K562 (cell line): ENCODE measurements around the gene SZT2. TPM values are rescaled to one million over a fixed set of nuclear protein-coding genes. Genes with fewer than 3 reads are reported as not detected.

Experiments used
- ATAC-seq: fragments of 200-7000 bp; cut with Tn5 transposase; 3 replicates; pipeline ENCODE4 v1.9.1; 2020; ENCODE audit warnings: moderate library complexity
- BruUV-seq: library from RNA; stranded (reverse); fragments of 400-500 nt; replicated peaks from 2 replicates; lab custom pipeline; 2021; lab: Mats Ljungman, UMichigan
- CTCF ChIA-PET: fragments of 300-600 bp; formaldehyde crosslinking; extraction: SDS; loops from one replicate; lab custom pipeline; 2021; ENCODE audit warnings: low intra/inter-chr PET ratio; lab: Yijun Ruan, JAX
- POLR2A ChIA-PET: fragments of 300-600, 350-650 bp; sonication (Branson Sonifier 250); formaldehyde crosslinking; extraction: SDS; loops from one replicate; lab custom pipeline; 2021; ENCODE audit warnings: antibody characterized with exemption, inconsistent platforms; lab: Yijun Ruan, JAX
- DNase-seq, 4 experiments: peaks; one replicate each; pipeline versions ENCODE4 v3.0.0 to v3.0.0-alpha.2; 2011 to 2018; ENCODE audit warnings: low spot score in 3 of 4, mixed read lengths in 3 of 4; ENCODE audit errors: extremely low read depth in 1 of 4
- FAIRE-seq: peaks from 2 replicates; lab custom pipeline; 2011; peaks lifted over from hg19 to GRCh38; lab: Jason Lieb, UNC
- H2AFZ ChIP-seq: 2 replicates; pipeline ENCODE4 v1.6.0; 2011; ENCODE audit warnings: low read depth, low read length, control low read depth, inconsistent platforms
- H3K27ac ChIP-seq: fragments of 200-600 bp; 3 replicates; pipeline ENCODE4 v1.8.0; 2011; ENCODE audit warnings: low read depth, mild to moderate bottlenecking, control low read depth, inconsistent platforms, low read length, moderate library complexity, mixed read lengths; ENCODE audit errors: extremely low read depth
- H3K27me3 ChIP-seq, 2 experiments: fragments of 300-600 bp in 1 of 2; 2 replicates in 1 of 2; 3 replicates in 1 of 2; pipeline versions ENCODE4 v1.6.0 to v1.8.0; 2011; ENCODE audit warnings: inconsistent platforms in 2 of 2, low read length in 2 of 2, mild to moderate bottlenecking in 1 of 2, mixed read lengths in 1 of 2, moderate library complexity in 1 of 2; ENCODE audit not compliant: control insufficient read depth in 2 of 2, insufficient read depth in 2 of 2
- H3K36me3 ChIP-seq: fragments of 300-600 bp; 3 replicates; pipeline ENCODE4 v1.8.0; 2011; ENCODE audit warnings: mild to moderate bottlenecking, low read length, inconsistent platforms; ENCODE audit not compliant: control insufficient read depth, insufficient read depth
- H3K4me1 ChIP-seq, 2 experiments: fragments of 200-600 bp in 1 of 2; replicated peaks in 1 of 2; 2 replicates in 1 of 2; 3 replicates in 1 of 2; pipeline versions ENCODE4 v1.5.1 to v1.8.0; 2011; ENCODE audit warnings: inconsistent platforms in 2 of 2, low read length in 2 of 2, mild to moderate bottlenecking in 1 of 2, mixed read lengths in 1 of 2, moderate library complexity in 1 of 2; ENCODE audit not compliant: control insufficient read depth in 2 of 2, insufficient read depth in 2 of 2
- H3K4me2 ChIP-seq: 2 replicates; pipeline ENCODE4 v1.6.1; 2011; ENCODE audit warnings: low read length, control low read depth, inconsistent platforms, mixed read lengths; ENCODE audit not compliant: insufficient read depth
- H3K4me3 ChIP-seq: fragments of 200-600 bp; sonication (generic), shearing (Covaris generic); 2 replicates; pipeline ENCODE4 v1.5.1; 2016; ENCODE audit warnings: control low read depth, inconsistent platforms
- H3K79me2 ChIP-seq: fragments of 200-600 bp; 3 replicates; pipeline ENCODE4 v1.8.0; 2011; ENCODE audit warnings: low read length, inconsistent platforms; ENCODE audit not compliant: control insufficient read depth, insufficient read depth
- H3K9ac ChIP-seq, 2 experiments: 2 replicates each; pipeline versions ENCODE4 v1.6.0 to v1.6.1; 2011; ENCODE audit warnings: low read depth in 2 of 2, low read length in 2 of 2, control low read depth in 1 of 2, inconsistent platforms in 1 of 2, mild to moderate bottlenecking in 1 of 2, mixed read lengths in 1 of 2; ENCODE audit not compliant: insufficient read depth in 1 of 2
- H3K9me1 ChIP-seq: one replicate; pipeline ENCODE4 v1.6.0; 2011; ENCODE audit warnings: inconsistent platforms, mild to moderate bottlenecking, low read length, moderate library complexity; ENCODE audit not compliant: control insufficient read depth, insufficient read depth
- H3K9me3 ChIP-seq: replicated peaks from 2 replicates; pipeline ENCODE4 v1.5.1; 2011; ENCODE audit warnings: low read depth, low read length, inconsistent platforms; ENCODE audit not compliant: control insufficient read depth, insufficient read depth
- H4K20me1 ChIP-seq: replicated peaks from 2 replicates; pipeline ENCODE4 v1.6.1; 2011; ENCODE audit warnings: low read length, inconsistent platforms, mixed read lengths; ENCODE audit not compliant: control insufficient read depth, insufficient read depth
- FUS ChIP-seq: fragments of 200-400 bp; formaldehyde crosslinking; optimal IDR thresholded peaks from 2 replicates; pipeline ENCODE3; 2017; ENCODE audit warnings: low read depth, low read length
- MTA3 ChIP-seq: fragments of 450-650 bp; formaldehyde crosslinking; IDR thresholded peaks from 2 replicates; pipeline ENCODE4 v1.6.1; 2017; ENCODE audit warnings: mild to moderate bottlenecking, borderline replicate concordance
- OTX1 ChIP-seq: fragments of 450-650 bp; formaldehyde crosslinking; IDR thresholded peaks from 2 replicates; pipeline ENCODE4 v1.4.0; 2022; ENCODE audit warnings: mild to moderate bottlenecking
- PYGO2 ChIP-seq: fragments of 450-650 bp; IDR thresholded peaks from 2 replicates; pipeline ENCODE4 v1.6.1; 2016; ENCODE audit warnings: mild to moderate bottlenecking, missing genetic modification characterization, moderate library complexity, missing compliant biosample characterization
- RAD21 ChIP-seq, 2 experiments: fragments of 250-450 bp in 1 of 2; fragments of 450-650 bp in 1 of 2; sonication (Bioruptor Pico) in 1 of 2; formaldehyde crosslinking in 1 of 2; IDR thresholded peaks in 1 of 2; conservative IDR thresholded peaks in 1 of 2; 2 replicates each; pipeline versions ENCODE4 v1.4.0 to v1.8.0; 2020 to 2022; ENCODE audit warnings: mild to moderate bottlenecking in 2 of 2, moderate library complexity in 1 of 2
- RBM22 ChIP-seq: fragments of 200-400 bp; formaldehyde crosslinking; IDR thresholded peaks from 2 replicates; pipeline ENCODE4 v1.6.1; 2018; ENCODE audit warnings: low read length, low read depth; ENCODE audit not compliant: poor library complexity, severe bottlenecking
- STAT5B ChIP-seq: fragments of 250-450 bp; sonication (Bioruptor Pico); IDR thresholded peaks from 2 replicates; pipeline ENCODE4 v1.8.0; 2021; ENCODE audit warnings: mild to moderate bottlenecking, inconsistent platforms
- ZNF143 ChIP-seq: sonication (generic); formaldehyde crosslinking; IDR thresholded peaks from 2 replicates; pipeline ENCODE4 v1.9.0; 2022; ENCODE audit warnings: mild to moderate bottlenecking, missing genetic modification reagents
- ZNF408 ChIP-seq: fragments of 250-450 bp; sonication (Bioruptor Pico); IDR thresholded peaks from 2 replicates; pipeline ENCODE4 v1.4.0; 2020; ENCODE audit warnings: low read depth, mild to moderate bottlenecking, moderate library complexity
- ZNF41 ChIP-seq: fragments of 250-450 bp; sonication (Bioruptor Pico); conservative IDR thresholded peaks from 2 replicates; pipeline ENCODE4 v1.4.0; 2020; ENCODE audit warnings: mild to moderate bottlenecking
- WGBS: fragments of 100-300 bp; shearing (Covaris generic); methylation state at CpG from one replicate; pipeline ENCODE4 v1.1.6; 2016; ENCODE audit warnings: low coverage, mixed read lengths; ENCODE audit not compliant: insufficient coverage; ENCODE audit errors: missing lambda C conversion rate; 5-methylcytosine and 5-hydroxymethylcytosine counted together
- in situ Hi-C: fragments of 300-500 bp; cut with MboI; formaldehyde crosslinking; loops from 4 replicates; pipeline ENCODE4 v1.15.0; 2018; ENCODE audit warnings: inconsistent platforms, mixed read lengths
- intact Hi-C: fragments of 100-400 bp; cut with micrococcal nuclease; formaldehyde crosslinking; loops from 2 replicates; pipeline ENCODE4 v1.14.2; 2022
- polyA plus RNA-seq, 8 experiments: library from polyadenylated mRNA; depleted of rRNA in 4 of 8; stranded (reverse) in 5 of 8; unstranded in 3 of 8; fragments of >200 nt; fragmentation: Nextera tagmentation in 2 of 8; fragmentation: Illumina TruSeq in 1 of 8; extraction: Ambion mirVana in 2 of 8; extraction: Trizol in 1 of 8; gene quantifications; 2 replicates each; pipeline versions ENCODE4 v1.2.1 to v1.2.3, GENCODE V29; 2011 to 2014; ENCODE audit warnings: inconsistent platforms in 1 of 8, missing spikeins in 1 of 8
- total RNA-seq, 7 experiments: library from RNA; depleted of rRNA in 6 of 7; stranded (reverse); fragments of >200 nt in 6 of 7; fragmentation: Illumina TruSeq in 2 of 7; extraction: Trizol in 2 of 7; gene quantifications; 2 replicates each; pipeline versions ENCODE4 v1.2.1 to v1.2.3, GENCODE V29; 2011 to 2021; ENCODE audit warnings: low replicate concordance in 1 of 7
- TF ChIP-seq, protein P1 (sequence below): fragments of 250-450 bp; sonication (Bioruptor Pico); IDR thresholded peaks from 2 replicates; pipeline ENCODE4 v1.8.0; 2022; ENCODE audit warnings: inconsistent platforms, mild to moderate bottlenecking, moderate library complexity, borderline replicate concordance
- TF ChIP-seq, protein P2 (sequence below), 3 experiments: IDR thresholded peaks in 2 of 3; conservative IDR thresholded peaks in 1 of 3; 2 replicates each; pipeline ENCODE4 v1.5.1; 2011 to 2012; ENCODE audit warnings: low read length in 3 of 3, mild to moderate bottlenecking in 3 of 3, control low read depth in 2 of 3, improper control_type of control experiment in 1 of 3, inconsistent platforms in 1 of 3, low read depth in 1 of 3, mixed read lengths in 1 of 3, moderate library complexity in 1 of 3; ENCODE audit not compliant: insufficient read depth in 2 of 3
- TF ChIP-seq, protein P3 (sequence below): sonication (generic); formaldehyde crosslinking; IDR thresholded peaks from 2 replicates; pipeline ENCODE4 v1.8.0; 2022; ENCODE audit warnings: missing genetic modification reagents, mild to moderate bottlenecking, borderline replicate concordance

SZT2 gene
- total and polyA plus RNA-seq, 9 of the 15 experiments (the other 6 are each of a cell fraction or from before 2014, with no cell fraction given): 0.88 to 31.0 (median 12.8) TPM

DNA sequence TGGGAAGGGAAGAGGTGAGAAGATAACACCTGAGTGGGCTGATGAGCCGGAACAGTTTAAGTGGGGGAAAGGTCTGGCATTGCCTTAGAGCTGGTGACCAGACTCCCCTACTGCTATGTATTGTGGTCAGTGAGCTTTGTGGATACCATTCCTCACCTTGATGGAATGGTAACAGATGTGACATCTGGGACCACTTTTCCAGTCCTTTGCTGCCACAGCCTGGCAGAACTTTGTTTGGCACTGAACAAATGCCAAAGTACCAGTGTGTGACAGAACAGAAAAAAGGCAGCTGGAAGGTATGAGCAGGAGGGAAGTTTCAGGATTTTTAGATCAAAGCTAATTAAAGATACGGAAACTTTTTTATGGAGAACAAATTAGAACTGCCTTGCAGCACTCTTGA lies 6.2 kb upstream of the SZT2 start:
- peaks cover 0 to 4% of the 10 kb centered on the region in 2 experiments; a peak in 2 of 5 replicates for H3K4me1 ChIP-seq
- ATAC-seq: no peak
- no peak for DNase-seq
- H3K4me2 ChIP-seq: no peak overlapping the region
- FAIRE-seq: no peak
- H3K9me1 ChIP-seq: peaks cover 5% of the 10 kb centered on the region
- H3K27me3 ChIP-seq: no peaks in the 10 kb centered on the region
- peaks cover 68% of the 10 kb centered on the region for H3K36me3 ChIP-seq
- no peaks in the 10 kb centered on the region for H3K9me3 ChIP-seq
- POLR2A ChIA-PET: interaction anchor here (0.6 to 2.9 kb wide), 7 partner anchors 12 to 139 kb away, joined by 3 to 10 read pairs (median 4); partner anchors contain the start of genes CDC20 and ELOVL1
- H3K79me2 ChIP-seq: peaks cover 13% of the 10 kb centered on the region
- no peak overlapping the region for H3K9ac ChIP-seq
- H2AFZ ChIP-seq: no peak overlapping the region
- no TSS peak for BruUV-seq
- 100% methylated on average over 2 of the region's 2 CpGs for WGBS
- H3K4me3 ChIP-seq: no peak overlapping the region
- H4K20me1 ChIP-seq: peaks cover 11% of the 10 kb centered on the region; the same call in 1 of the 2 replicates
- no peak overlapping the region for H3K27ac ChIP-seq
- CTCF ChIA-PET: interaction anchor here (0.9 kb wide), 1 partner anchor 156 kb away, joined by 3 read pairs; no protein-coding TSS in a partner anchor
- intact Hi-C loops (no loop called here), in situ Hi-C loops (no loop called here)
- TF ChIP-seq STAT5B (CRISPR knock-in tag) (no peak), ZNF41 (CRISPR knock-in tag) (no peak), ZNF408 (no peak), ZNF143 (no peak), FUS (no peak), PYGO2 (tag) (no peak), RAD21 (CRISPR knock-in tag; conservative IDR thresholded peaks at IDR 0.05 in 1 of 2, IDR thresholded peaks at IDR 0.05 in 1 of 2) (peak in 1 of 2 experiments; percentile 18; a peak in 2 of 4 replicates), RBM22 (no peak), MTA3 (no peak), OTX1 (no peak)
- TF ChIP-seq, protein P1, sequence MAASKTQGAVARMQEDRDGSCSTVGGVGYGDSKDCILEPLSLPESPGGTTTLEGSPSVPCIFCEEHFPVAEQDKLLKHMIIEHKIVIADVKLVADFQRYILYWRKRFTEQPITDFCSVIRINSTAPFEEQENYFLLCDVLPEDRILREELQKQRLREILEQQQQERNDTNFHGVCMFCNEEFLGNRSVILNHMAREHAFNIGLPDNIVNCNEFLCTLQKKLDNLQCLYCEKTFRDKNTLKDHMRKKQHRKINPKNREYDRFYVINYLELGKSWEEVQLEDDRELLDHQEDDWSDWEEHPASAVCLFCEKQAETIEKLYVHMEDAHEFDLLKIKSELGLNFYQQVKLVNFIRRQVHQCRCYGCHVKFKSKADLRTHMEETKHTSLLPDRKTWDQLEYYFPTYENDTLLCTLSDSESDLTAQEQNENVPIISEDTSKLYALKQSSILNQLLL (CRISPR knock-in tag): no peak
- TF ChIP-seq, protein P2, sequence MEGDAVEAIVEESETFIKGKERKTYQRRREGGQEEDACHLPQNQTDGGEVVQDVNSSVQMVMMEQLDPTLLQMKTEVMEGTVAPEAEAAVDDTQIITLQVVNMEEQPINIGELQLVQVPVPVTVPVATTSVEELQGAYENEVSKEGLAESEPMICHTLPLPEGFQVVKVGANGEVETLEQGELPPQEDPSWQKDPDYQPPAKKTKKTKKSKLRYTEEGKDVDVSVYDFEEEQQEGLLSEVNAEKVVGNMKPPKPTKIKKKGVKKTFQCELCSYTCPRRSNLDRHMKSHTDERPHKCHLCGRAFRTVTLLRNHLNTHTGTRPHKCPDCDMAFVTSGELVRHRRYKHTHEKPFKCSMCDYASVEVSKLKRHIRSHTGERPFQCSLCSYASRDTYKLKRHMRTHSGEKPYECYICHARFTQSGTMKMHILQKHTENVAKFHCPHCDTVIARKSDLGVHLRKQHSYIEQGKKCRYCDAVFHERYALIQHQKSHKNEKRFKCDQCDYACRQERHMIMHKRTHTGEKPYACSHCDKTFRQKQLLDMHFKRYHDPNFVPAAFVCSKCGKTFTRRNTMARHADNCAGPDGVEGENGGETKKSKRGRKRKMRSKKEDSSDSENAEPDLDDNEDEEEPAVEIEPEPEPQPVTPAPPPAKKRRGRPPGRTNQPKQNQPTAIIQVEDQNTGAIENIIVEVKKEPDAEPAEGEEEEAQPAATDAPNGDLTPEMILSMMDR (IDR thresholded peaks at IDR 0.05 in 2 of 3, conservative IDR thresholded peaks at IDR 0.05 in 1 of 3; ENCODE audit: insufficient read depth in 2 of 3, low read depth in 1 of 3, low read length in 3 of 3): peak in 1 of 3 experiments; percentile 25; a peak in 2 of 6 replicates
- TF ChIP-seq, protein P3, sequence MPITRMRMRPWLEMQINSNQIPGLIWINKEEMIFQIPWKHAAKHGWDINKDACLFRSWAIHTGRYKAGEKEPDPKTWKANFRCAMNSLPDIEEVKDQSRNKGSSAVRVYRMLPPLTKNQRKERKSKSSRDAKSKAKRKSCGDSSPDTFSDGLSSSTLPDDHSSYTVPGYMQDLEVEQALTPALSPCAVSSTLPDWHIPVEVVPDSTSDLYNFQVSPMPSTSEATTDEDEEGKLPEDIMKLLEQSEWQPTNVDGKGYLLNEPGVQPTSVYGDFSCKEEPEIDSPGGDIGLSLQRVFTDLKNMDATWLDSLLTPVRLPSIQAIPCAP (CRISPR knock-in tag): no peak
